HG03558 (cell line): ENCODE data around the gene CCDC86.

ENCODE experiments used
- ATAC-seq: cut with Tn5 transposase; IDR thresholded peaks from one replicate; pipeline ENCODE4 v1.9.1; 2021; ENCODE audit warnings: moderate number of reproducible peaks; ENCODE audit not compliant: unreplicated experiment; ENCODE audit errors: extremely low read depth

Gene CCDC86

GRCh38 chr11:60887556-60887955 lies 45.6 kb downstream of the CCDC86 start:
- ATAC-seq, result no peak

- ATAC-seq, result no peak
These were observed 48.0 kb downstream of the CCDC86 start for GRCh38 chr11:60889869-60890311.

GRCh38 chr11:60890696-60891095 lies 48.8 kb downstream of the CCDC86 start:
- no peak for ATAC-seq

- ATAC-seq, result no peak
These were observed 49.3 kb downstream of the CCDC86 start for GRCh38 chr11:60891103-60891741.

GRCh38 chr11:60895687-60896086 lies 53.8 kb downstream of the CCDC86 start:
- ATAC-seq, result no peak

DNA sequence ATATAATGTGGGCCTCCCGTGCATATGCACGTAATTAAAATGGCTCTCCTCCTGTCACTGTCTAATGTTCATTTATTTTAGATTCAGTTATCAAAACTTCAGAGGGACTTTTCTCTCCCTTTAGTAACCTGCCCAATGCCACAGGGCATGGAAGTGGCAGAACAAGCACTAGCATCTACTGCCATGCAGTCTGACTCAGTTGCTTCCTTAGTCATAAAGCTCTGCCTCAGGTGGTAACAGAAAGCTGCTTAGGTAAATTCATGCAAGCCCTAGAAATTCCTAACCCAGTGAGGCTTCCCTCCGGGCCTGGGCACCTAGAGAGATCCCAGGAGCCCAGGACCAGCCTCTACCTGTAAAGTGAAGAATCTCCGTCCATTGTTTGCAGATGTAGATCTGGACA lies 55.6 kb downstream of the CCDC86 start:
- no peak for ATAC-seq

DNA sequence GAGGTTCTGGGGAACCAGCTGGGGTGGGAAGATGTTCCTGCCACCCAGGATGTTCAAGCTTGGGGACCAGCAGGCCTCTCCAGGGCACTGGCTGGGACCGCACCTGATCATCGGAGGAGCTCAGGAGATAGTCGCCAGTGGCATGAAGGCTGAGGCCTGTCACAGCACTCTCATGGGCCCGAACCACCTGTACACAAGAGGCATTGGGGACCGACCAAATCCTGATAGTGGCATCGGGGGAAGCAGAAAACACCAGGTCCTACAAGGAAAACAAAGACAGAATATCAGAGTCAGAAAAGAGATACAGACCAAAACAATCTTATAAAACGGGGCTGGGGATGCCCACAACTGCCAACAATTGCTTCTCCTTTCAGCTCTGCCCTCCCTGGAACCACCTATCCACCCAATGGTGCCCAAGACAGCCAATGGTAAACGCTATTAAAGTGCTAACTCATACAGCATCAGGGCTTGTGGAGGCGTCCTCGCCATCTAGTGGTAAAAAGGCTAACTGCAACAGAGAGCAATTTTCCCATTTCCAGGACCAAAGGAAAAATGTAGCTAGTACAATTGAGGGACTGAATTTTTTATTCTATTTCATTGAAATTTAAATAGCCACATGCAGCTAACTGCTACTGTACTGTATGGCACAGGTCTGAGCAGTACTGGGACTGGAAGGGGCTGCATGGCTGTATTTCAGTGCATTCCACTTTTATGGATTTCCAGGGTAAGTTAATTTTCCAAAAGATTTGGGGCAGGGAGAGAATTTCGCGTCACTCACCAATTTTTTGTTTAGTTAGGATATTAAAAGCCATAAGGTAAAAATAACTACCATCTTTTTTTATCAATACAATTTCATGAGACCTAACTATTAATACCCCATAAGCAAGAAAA lies 57.4 kb downstream of the CCDC86 start:
- no peak for ATAC-seq

DNA sequence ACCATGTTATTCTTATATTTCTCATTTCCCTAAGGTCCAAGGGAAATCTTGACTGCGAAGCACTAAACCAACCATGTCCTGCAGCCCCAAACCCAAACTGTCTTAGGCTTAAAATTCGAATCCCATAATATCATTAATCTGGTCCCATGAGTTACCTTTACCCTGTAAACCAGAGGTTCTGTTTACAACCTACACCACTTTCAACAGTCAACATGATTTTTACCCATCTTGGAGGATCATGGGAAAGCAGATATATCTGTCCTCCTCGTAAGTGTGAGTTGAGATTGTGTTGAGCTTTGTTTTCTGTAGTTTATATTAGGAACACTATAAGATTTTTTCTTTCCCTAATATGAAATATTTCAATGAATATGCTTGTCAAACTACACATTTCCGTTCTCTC lies 58.1 kb downstream of the CCDC86 start:
- no peak for ATAC-seq
